ENCODE data around the gene ADCK2.
A peak's percentile ranks its signal among the peaks of the same experiment; 100 is the strongest.
"Not testable (repeated sequence)": the region's sequence is repeated elsewhere in the genome, so short reads cannot be mapped to it uniquely, and the experiment has no call there.

ADCK2 gene

DNA sequence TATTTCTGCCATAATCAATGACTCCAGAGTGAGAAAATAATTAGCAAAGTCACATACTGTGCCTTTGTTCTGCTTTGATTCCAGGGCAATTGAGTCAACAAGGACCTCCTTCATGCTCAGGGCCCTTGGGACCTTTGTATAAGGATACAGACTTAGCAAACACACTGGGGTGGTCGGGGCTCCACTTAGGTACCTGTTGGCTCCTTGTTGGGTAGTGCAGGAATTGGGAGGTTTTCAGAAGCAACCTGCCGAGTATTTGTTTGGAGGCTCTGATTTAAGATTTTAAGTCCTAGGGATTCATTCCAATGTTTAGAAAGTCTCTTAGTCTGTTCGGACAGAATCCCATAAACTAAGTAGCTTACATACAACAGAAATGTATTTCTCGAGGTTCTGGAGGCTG, 3.0 kb downstream of the ADCK2 start:
- peak overlapping the region; percentile 42 for H3K4me3 Mint-ChIP-seq
- peaks cover 52% of the 10 kb centered on the region for H3K4me1 Mint-ChIP-seq
- H3K27ac Mint-ChIP-seq = peak overlapping the region; percentile 89
- no peaks in the 10 kb centered on the region for H3K9me3 Mint-ChIP-seq
- no peaks in the 10 kb centered on the region for H3K27me3 Mint-ChIP-seq
- peaks cover 30% of the 10 kb centered on the region for H3K36me3 Mint-ChIP-seq
- no peak for ATAC-seq

DNA sequence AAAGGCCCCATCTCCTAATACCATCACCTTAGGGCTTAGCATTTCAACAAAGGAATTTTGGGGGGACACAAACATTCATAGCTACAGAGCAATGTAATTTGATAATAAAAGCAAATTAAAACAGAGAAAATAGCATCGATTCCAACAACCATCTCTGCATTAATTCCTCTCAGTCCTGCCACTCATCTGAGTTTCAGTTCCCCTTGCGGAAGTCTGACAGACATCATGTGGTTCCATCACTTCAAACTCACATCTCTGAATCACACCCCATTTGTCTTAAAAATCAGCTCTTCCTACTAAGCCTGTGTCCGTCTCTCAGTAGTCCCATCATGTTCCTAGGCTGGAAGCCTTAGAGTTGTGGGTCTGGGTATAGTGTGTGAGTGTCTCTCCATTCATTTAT, 3.6 kb downstream of the ADCK2 start:
- peak overlapping the region; percentile 89 for H3K27ac Mint-ChIP-seq

DNA sequence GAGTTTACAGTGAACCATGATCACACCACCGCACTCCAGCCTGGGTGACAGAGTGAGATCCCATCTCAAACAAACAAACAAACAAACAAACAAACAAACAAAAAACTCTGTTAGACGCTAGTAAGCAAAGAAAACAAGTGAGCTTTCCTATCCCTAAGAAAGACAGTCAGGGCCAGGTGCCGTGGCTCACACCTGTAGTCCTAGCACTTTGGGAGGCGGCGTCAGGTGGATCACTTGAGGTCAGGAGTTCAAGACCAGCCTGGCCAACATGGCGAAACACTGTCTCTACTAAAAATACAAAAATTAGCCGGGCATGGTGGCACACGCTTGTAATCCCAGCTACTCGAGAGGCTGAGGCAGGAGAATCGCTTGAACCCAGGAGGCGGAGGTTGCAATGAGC, 4.2 kb downstream of the ADCK2 start:
- ATAC-seq, H3K4me3 Mint-ChIP-seq, H3K9me3 Mint-ChIP-seq, H3K27me3 Mint-ChIP-seq: not testable (repeated sequence)
- Mint-ChIP-seq H3K4me1 (peaks cover 53% of the 10 kb centered on the region), H3K36me3 (peaks cover 38% of the 10 kb centered on the region), H3K27ac (peak overlapping the region; percentile 89)

More for the DNA sequence above, 3.6 kb downstream of the ADCK2 start:
- Mint-ChIP-seq H3K4me3 (peak overlapping the region; percentile 42), H3K9me3 (no peaks in the 10 kb centered on the region), H3K27me3 (no peaks in the 10 kb centered on the region), H3K36me3 (peaks cover 35% of the 10 kb centered on the region), H3K4me1 (peaks cover 52% of the 10 kb centered on the region)
- ATAC-seq = peak; percentile 69

- no peak overlapping the region for H3K4me3 Mint-ChIP-seq
- no peak for ATAC-seq
- peaks cover 43% of the 10 kb centered on the region for H3K36me3 Mint-ChIP-seq
- peaks cover 57% of the 10 kb centered on the region for H3K4me1 Mint-ChIP-seq
- H3K27me3 Mint-ChIP-seq = no peaks in the 10 kb centered on the region
- H3K27ac Mint-ChIP-seq = peak overlapping the region; percentile 89
- H3K9me3 Mint-ChIP-seq = no peaks in the 10 kb centered on the region
Observed at GRCh38 chr7:140677496-140677895, 4.8 kb downstream of the ADCK2 start.

DNA sequence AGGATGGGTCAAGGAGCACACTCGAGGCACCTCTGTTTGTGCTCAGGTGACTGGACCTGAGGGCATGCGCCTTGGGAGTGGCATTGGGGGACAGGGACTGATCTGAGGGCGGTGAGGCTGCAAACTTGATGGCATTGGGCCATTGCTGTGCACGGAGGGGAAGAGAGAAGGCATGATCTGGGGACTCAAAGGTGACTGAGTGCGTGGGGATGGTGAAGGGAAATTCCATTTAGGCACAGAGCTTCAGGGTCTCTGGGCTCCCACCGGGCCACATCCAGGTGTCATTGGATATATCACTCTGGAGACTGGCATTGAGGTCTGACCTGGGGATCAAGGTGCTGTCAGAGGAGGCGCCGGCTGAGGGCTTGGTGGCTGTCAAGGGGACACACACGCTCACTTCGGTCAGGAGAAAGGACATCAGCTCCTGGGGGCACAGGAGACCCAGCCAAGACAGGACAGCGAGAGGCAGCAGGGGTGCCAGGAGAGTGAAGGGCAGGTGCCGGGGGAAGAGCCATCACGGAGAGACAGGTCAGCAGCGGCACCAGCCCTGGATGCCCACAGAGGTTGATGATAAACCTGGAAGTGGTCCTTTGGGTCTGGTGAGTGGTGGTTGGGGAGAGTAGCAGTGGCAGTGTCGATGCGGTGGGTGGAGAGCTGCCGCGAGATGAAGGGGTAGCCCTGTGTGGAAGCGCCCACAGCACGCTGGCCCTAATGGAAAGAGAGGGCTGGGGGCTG, 5.5 kb downstream of the ADCK2 start:
- no peaks in the 10 kb centered on the region for H3K27me3 Mint-ChIP-seq
- H3K4me3 Mint-ChIP-seq = no peak overlapping the region
- ATAC-seq = no peak
- H3K9me3 Mint-ChIP-seq = no peaks in the 10 kb centered on the region
- peaks cover 57% of the 10 kb centered on the region for H3K4me1 Mint-ChIP-seq
- peak overlapping the region; percentile 89 for H3K27ac Mint-ChIP-seq
- H3K36me3 Mint-ChIP-seq = peaks cover 43% of the 10 kb centered on the region

DNA sequence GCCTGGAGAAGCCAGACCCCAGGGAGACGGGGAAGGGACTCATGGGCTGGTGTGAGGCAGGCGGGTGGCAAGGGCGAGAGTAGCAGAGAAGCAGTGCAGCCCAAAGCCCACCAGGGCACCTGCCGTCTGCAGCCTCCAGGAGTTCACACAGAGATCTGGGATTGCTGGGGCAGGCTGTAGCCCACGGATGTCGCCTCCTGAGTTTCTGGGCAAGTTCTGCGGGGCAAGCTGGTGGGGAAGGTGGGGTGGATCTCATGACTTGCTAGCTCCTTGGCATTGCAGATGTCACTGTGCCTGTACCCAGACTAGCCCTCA, 6.0 kb downstream of the ADCK2 start:
- H3K27ac Mint-ChIP-seq = peak overlapping the region; percentile 89
- H3K9me3 Mint-ChIP-seq = no peaks in the 10 kb centered on the region
- H3K4me1 Mint-ChIP-seq = peaks cover 53% of the 10 kb centered on the region
- peaks cover 48% of the 10 kb centered on the region for H3K36me3 Mint-ChIP-seq
- no peaks in the 10 kb centered on the region for H3K27me3 Mint-ChIP-seq
- ATAC-seq = no peak
- no peak overlapping the region for H3K4me3 Mint-ChIP-seq

DNA sequence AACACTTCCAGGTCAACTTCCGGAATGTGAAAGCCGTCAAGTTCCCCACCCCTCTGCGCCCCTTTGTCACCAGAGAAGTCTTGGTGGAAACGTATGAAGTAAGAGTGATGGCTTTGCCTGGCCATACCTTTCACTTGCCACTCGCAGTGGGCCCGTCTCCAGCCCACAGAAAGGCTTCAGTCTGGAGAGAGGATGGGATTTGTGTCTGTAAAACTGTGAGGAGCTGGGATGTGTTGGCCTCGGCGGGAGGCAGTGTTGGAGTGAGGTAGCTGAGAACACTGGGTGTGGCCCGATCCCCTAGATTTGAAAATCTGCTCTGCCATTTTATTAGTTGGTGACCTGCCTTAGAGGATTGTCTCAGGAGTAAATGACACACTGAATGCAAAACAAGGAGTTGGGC, 6.4 kb downstream of the ADCK2 start:
- Mint-ChIP-seq H3K36me3 (peaks cover 52% of the 10 kb centered on the region), H3K4me3 (no peak overlapping the region), H3K27ac (no peak overlapping the region), H3K9me3 (no peaks in the 10 kb centered on the region), H3K4me1 (peaks cover 49% of the 10 kb centered on the region), H3K27me3 (no peaks in the 10 kb centered on the region)
- no peak for ATAC-seq

DNA sequence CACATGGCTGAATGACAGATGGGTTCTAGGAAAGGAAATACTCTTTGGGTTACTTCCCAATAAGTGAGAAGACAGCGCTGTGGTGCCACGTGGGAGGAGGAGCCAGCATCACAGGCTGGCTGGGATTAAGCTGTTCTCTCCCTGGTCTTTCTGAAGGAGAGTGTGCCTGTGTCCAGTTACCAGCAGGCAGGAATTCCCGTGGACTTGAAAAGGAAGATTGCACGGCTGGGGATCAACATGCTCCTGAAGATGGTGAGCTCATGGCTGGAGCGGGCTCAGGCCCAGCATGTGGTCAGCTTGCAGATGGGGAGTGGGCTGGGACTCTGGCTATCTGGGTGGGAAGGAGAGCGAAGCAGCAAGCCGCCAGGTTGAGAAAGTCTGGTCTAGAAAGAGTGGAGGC, 8.1 kb downstream of the ADCK2 start:
- H3K9me3 Mint-ChIP-seq = no peaks in the 10 kb centered on the region

DNA sequence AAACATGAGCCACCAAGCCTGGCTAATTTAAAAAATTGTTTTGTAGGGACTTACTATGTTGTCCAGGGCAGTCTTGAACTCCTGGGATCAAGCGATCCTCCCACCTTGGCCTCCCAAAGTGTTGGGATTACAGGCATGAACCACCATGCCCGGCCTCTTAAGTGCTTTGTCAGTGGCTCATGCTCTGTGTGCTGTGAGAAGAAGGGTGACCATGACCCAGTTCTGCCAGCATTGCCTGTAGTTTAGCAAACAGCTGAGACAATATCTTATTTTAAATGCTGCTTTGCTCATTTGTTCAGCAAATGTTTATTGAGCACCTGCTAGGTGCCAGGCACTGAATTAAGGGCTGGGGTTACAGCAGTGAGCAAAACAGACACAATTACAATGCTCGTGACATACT, 9.0 kb downstream of the ADCK2 start:
- H3K4me1 Mint-ChIP-seq = peaks cover 23% of the 10 kb centered on the region
- no peak overlapping the region for H3K27ac Mint-ChIP-seq
- H3K27me3 Mint-ChIP-seq = no peaks in the 10 kb centered on the region
- H3K4me3 Mint-ChIP-seq = no peak overlapping the region
- no peaks in the 10 kb centered on the region for H3K9me3 Mint-ChIP-seq
- no peak for ATAC-seq
- H3K36me3 Mint-ChIP-seq = peaks cover 66% of the 10 kb centered on the region

More for the DNA sequence above, 8.1 kb downstream of the ADCK2 start:
- Mint-ChIP-seq H3K27ac (no peak overlapping the region), H3K36me3 (peaks cover 65% of the 10 kb centered on the region), H3K4me1 (peaks cover 32% of the 10 kb centered on the region), H3K4me3 (no peak overlapping the region), H3K27me3 (no peaks in the 10 kb centered on the region)
- ATAC-seq = no peak

- Mint-ChIP-seq H3K4me1 (peaks cover 5% of the 10 kb centered on the region), H3K36me3 (peaks cover 63% of the 10 kb centered on the region), H3K4me3 (no peak overlapping the region), H3K9me3 (no peaks in the 10 kb centered on the region), H3K27ac (no peak overlapping the region), H3K27me3 (no peaks in the 10 kb centered on the region)
- ATAC-seq = no peak
Observed at GRCh38 chr7:140683657-140684056, 10.9 kb downstream of the ADCK2 start.

DNA sequence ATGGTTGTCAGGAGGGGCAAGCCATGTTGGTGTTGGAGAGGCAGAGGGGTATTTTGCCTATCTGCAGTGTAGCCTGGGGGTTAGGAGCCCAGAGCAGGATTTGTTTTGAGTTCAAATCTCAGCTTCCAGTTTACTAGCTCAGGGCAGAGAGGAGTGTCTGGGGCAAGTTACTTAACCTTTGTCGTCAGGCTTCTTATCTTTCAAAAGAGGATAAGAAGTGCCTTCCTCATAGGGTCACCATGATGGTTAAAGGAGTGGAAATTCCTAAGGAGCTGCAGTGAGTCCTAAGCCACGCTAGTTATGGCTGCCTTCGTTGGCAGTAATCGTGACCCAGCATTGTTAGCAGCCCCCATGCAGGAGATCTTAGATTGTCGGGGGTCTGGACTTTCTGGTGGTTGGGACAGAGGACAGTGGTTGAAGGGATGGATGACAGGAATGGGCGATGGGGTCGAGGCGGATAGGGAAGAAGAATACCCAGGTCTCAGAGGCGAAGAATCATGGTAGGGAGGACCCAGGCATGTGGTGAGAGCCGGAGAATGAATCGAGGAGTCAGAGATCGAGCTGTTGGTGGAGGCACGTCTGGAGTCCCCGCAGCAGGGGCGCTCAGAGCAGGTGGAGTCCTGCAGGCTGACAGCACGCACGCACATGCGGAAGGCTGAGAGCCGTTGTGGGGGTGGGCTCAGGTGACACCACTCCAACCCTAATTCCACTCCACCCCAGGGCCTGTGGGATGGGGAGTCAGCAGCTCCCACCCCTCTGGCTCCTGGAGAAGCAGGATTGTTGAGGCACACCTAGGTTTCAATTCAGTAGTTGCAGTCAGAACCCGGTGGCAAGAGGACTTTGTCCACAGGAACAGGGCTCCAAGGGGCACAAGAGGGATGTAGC, 11.6 kb downstream of the ADCK2 start:
- Mint-ChIP-seq H3K4me1 (peaks cover 5% of the 10 kb centered on the region), H3K27ac (no peak overlapping the region), H3K36me3 (peaks cover 59% of the 10 kb centered on the region), H3K4me3 (no peak overlapping the region), H3K9me3 (no peaks in the 10 kb centered on the region), H3K27me3 (no peaks in the 10 kb centered on the region)
- ATAC-seq = no peak

GRCh38 chr7:140685407-140686087, 12.8 kb downstream of the ADCK2 start:
- ATAC-seq = no peak
- Mint-ChIP-seq H3K9me3 (no peaks in the 10 kb centered on the region), H3K4me3 (no peak overlapping the region), H3K36me3 (peaks cover 59% of the 10 kb centered on the region), H3K4me1 (peaks cover 5% of the 10 kb centered on the region), H3K27me3 (no peaks in the 10 kb centered on the region), H3K27ac (no peak overlapping the region)

GRCh38 chr7:140686921-140687320, 14.2 kb downstream of the ADCK2 start:
- no peak overlapping the region for H3K4me3 Mint-ChIP-seq
- H3K27ac Mint-ChIP-seq = no peak overlapping the region
- no peaks in the 10 kb centered on the region for H3K9me3 Mint-ChIP-seq
- H3K36me3 Mint-ChIP-seq = peaks cover 61% of the 10 kb centered on the region
- H3K27me3 Mint-ChIP-seq = no peaks in the 10 kb centered on the region
- H3K4me1 Mint-ChIP-seq = peaks cover 4% of the 10 kb centered on the region
- no peak for ATAC-seq

DNA sequence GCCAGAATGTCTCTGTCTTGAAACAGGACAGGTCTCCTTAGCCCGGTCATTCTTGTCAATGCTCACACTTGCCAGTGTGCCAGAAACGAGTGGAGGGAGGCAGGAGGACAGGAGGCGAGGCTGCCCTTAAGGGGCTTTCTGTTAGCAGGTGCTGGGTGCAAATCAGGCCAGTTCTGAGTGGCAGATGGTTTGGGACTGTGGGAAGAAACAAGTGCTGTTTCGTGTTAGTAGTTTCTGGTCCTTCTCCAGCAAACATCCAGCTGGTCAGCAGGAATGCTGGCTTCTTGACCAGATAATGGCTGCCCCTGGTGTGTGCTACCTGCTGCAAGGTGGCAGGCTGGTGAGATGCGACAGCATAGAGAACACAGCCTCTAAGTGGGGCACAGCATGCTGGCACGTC, 15.6 kb downstream of the ADCK2 start:
- no peaks in the 10 kb centered on the region for H3K4me1 Mint-ChIP-seq
- H3K36me3 Mint-ChIP-seq = peaks cover 60% of the 10 kb centered on the region
- no peak overlapping the region for H3K4me3 Mint-ChIP-seq
- no peak for ATAC-seq
- H3K27me3 Mint-ChIP-seq = no peaks in the 10 kb centered on the region
- no peak overlapping the region for H3K27ac Mint-ChIP-seq
- no peaks in the 10 kb centered on the region for H3K9me3 Mint-ChIP-seq

Measured in stimulated activated memory B cell treated with anti-CD40 and anti-IgM and Interleukin-4, amounts not matched to agents 10 μg/mL and 1 μg/mL and 100 μg/mL, for 72 hours (primary cell).